ENCODE data around the gene GABRR3.
"Not testable (repeated sequence)": the region's sequence is repeated elsewhere in the genome, so short reads cannot be mapped to it uniquely, and the experiment has no call there.

The GABRR3 gene

DNA sequence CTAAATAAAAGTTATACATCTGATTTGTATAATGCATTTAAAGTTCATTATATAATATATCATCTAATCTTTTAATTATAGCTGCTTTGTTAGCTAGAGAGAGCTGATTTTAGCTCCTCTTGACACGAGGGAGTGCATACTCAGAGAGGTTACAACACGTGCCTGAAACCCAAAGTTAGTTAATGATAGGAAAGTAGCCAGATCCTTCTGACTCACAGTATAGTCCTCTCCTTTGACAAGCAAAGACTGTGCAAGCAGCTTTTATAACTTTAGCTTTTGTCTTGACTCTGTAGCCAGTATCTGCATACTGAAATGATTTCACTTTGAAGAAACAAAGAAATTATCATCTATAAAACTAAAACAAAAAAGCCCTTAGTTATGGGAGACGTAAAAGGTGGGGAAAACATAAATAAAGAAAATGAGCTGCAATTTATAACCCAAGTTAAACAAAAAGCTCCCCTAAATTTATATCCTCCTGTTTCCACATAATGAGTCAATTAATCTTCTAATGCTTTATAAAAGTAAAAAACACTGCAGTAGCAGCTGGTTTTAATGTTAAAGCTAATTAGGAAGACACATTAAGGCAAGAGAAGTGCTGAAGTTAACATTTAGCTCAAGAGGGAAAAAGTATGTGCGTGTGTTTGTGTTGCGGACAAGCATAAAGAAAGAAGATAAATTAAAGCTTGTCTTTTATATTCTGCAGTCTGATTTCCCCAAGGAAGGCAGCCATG lies 13.1 kb downstream of the GABRR3 start:
- ATAC-seq, result no peak

GRCh38 chr3:98020412-98020811 lies 14.7 kb downstream of the GABRR3 start:
- ATAC-seq (no peak), DNase-seq (no peak)

More for the DNA sequence above, 13.1 kb downstream of the GABRR3 start:
- DNase-seq, result no peak

- DNase-seq, result no peak
- no peak for ATAC-seq
Measured at GRCh38 chr3:98018301-98018700, 16.8 kb downstream of the GABRR3 start.

DNA sequence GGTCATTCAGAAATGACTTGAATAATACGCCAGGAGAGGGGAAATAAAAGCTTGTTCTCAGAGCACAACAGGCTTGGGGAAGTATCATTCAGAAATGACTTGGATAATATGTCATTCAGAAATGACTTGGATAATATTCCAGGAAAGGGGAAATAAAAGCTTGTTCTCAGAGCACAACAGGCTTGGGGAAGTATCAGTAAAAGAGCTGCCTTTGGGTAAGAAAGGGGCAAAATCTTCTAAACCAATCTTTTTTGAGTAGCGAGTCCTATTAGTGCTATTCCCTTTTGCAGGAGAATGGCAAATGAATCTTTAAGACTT lies 20.9 kb downstream of the GABRR3 start:
- no peak for ATAC-seq

DNA sequence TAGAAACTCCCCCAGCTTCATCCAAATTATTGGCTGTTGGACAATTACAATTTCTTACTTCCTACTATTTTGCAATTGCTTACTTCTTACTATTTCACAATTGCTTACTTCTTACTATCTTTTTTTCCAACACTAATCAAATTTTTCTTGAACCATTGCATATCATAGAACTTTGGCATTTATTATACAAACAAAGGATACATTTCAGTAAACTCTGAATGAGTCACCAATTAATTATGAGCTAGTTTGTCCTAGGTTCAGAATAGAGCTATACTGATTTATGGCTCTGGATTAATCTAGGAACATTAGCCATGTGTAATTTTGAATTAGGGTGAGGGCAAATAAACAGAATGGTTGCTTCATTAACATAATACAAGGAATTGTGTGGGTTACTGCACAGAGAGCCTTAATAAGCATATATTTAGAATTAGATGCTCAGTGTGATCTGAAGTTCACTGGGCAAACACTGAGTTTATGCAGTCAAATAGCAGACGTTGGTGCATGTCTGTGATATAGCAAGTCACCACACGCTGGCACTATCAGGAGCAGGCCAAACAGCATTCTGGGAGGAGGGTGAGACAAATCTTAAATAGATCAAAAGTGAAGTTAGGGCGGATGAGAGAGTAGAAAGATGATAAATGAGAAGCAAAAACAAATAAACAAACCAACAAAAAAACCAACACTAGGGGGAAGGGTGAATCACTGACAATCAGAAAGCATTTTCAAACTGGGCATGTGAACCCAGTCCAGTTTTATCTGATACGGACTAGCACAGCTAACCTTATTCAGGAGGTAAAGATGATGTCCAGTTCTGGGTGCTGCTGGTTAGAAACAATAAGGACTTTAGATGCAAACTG lies 21.5 kb downstream of the GABRR3 start:
- DNase-seq (no peak), ATAC-seq (no peak)

More for the DNA sequence above, 20.9 kb downstream of the GABRR3 start:
- no peak for DNase-seq

- no peak for DNase-seq
- ATAC-seq, result no peak
Measured at GRCh38 chr3:98012979-98013378, 22.1 kb downstream of the GABRR3 start.

GRCh38 chr3:98010883-98011449 lies 24.1 kb downstream of the GABRR3 start:
- DNase-seq, ATAC-seq: not testable (repeated sequence)

GRCh38 chr3:98010194-98010882 lies 24.8 kb downstream of the GABRR3 start:
- no peak for ATAC-seq
- DNase-seq, result no peak

- DNase-seq, result no peak
- ATAC-seq, result no peak
Measured at GRCh38 chr3:98008855-98009254, 26.3 kb downstream of the GABRR3 start.

DNA sequence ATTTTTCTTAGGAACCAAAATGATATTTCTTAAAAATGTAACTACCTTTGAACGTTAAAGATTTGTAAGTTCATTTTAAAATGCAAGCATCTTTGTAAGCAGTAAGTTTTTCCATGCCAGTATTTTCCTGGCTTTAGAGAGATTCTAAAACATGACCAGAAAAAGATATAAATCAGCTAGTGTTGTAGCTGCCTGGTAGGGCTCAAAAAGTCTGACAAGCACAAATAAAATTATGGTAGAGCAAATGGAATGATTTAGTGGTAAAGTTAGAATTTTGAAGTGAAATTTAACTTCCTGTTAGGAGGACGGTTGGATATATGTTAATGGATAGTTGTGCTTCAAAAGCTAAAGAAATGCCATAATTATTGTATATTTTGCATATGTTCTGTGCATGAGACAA lies 29.7 kb downstream of the GABRR3 start:
- ATAC-seq (no peak), DNase-seq (no peak)

- no peak for ATAC-seq
- no peak for DNase-seq
Measured at GRCh38 chr3:98004721-98005120, 30.4 kb downstream of the GABRR3 start.

GRCh38 chr3:98003306-98003969 lies 31.7 kb downstream of the GABRR3 start:
- DNase-seq (no peak), ATAC-seq (no peak)

GRCh38 chr3:98002717-98003116 lies 32.4 kb downstream of the GABRR3 start:
- ATAC-seq, result no peak
- no peak for DNase-seq

DNA sequence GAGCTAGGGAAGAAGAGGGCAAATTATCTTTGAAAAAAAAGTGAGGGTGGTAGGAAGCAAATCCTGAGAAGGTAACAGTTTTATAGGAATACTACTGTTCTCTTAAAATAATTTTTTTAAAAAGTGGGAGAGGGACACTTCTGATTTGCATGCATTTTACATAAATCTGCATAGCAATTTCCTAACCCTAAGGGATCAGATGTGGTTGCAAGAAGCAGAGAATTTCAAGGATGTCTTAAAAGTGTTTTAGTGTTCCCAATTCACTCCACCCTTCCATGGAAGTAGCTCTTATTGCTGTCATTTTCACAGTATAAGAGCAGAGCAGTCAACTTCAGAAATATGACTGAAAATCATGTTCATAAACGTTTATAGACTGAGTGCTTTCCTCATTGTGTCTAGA lies 35.1 kb downstream of the GABRR3 start:
- ATAC-seq, result no peak
- no peak for DNase-seq

DNA sequence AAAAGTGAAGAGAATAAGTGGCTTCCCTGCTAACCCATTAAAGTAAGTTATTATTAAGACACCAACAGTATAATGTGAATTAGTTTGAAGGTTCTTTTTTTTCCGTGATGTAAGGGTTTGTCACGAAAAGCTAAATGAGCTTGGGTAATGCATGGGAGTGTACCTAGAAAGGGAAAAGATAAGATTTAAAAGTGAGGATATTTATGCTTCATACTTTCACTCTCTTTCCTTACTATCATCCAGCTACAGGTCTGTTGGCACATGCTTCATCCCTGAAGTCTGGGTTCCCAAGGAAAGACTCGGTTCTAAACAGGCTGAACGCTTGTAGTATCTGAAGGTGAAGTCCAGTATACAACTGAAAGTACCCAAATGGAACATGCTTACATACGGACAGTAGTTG lies 36.0 kb downstream of the GABRR3 start:
- ATAC-seq, result no peak
- no peak for DNase-seq

- DNase-seq, result no peak
- no peak for ATAC-seq
Measured at GRCh38 chr3:97996988-97997387, 38.1 kb downstream of the GABRR3 start.

DNA sequence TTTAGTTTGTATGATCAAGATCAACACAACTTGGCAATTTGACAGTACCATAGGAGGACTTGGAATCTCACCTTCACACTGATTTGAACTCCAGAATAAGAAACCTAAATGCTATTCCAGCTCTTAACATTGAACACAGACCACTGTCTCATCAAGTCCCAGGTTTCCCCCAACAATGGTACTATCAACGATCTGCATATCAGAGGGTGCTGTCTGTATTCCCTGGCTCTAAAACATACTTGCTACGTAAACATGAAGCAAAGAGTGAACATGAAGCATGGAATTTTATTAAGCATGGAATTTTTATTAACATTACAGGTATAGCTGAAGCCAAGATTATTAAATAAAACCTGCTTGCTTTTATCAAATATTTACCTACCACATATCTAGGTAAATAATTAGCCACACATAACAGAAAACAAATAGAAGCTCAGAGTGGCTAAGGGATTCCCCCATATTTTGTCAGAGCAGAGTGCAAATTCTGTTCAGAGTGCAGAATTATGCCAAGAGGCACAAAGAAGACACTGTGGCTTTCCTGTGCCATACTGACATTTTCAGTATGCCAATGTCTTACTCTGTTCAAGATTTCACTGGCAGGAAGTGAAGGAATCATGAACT lies 40.7 kb downstream of the GABRR3 start:
- no peak for DNase-seq
- no peak for ATAC-seq

- ATAC-seq, result no peak
- no peak for DNase-seq
Measured at GRCh38 chr3:97993526-97993925, 41.6 kb downstream of the GABRR3 start.

- no peak for ATAC-seq
- DNase-seq, result no peak
Measured at GRCh38 chr3:97992547-97993173, 42.5 kb downstream of the GABRR3 start.

- ATAC-seq (no peak), DNase-seq (no peak)
Measured at GRCh38 chr3:97991293-97991682, 43.8 kb downstream of the GABRR3 start.

DNA sequence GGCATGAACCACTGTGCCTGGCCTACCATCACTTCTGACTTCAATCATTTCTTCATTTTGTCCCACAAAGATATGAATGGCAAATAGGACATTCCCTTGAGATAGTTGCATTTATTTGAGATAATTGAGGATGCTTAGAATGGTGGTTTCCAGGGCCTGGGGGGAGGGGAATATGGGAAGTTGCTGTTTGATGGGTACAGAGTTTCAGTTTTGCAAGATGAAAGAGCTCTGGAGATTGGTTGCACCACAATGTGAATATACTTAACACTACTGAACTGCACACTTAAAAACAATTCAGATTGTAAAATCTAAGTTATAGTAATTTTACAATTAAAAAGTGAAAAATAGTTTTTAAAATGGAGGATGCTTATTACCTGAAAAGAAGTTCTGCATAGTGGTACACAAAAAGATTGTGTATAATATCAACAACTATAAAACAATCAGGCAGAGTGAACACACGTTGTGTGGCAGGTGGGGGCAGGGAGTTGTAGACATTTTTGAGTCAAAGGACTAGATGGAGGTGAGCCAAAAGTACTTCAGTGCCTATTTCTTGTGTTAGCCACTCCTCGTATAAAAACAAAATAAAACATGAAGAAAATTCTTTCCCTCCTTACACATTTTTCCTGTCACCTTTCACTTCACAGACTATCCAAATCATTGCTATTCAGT lies 44.4 kb downstream of the GABRR3 start:
- DNase-seq (no peak), ATAC-seq (no peak)

Data from stimulated activated naive CD8-positive, alpha-beta T cell treated with anti-CD3 and anti-CD28 coated beads, Interleukin-15, Interleukin-2, amounts not matched to agents 100 U/mL and 50 U/mL, for 24 hours (primary cell).